Left colon (tissue), 2 donors: ENCODE data around the gene AARS2. TPM values are rescaled to one million over a fixed set of nuclear protein-coding genes. Genes with fewer than 3 reads are reported as not detected.

Source experiments
- ATAC-seq: fragments of 200-7000 bp; cut with Tn5 transposase; one replicate; pipeline ENCODE4 v1.9.1; 2020; ENCODE audit warnings: mild to moderate bottlenecking, moderate library complexity
- DNase-seq, 2 donors: peaks; one replicate each; pipeline ENCODE4 v3.0.0-alpha.2; 2020
- intact Hi-C, 2 donors: fragments of 100-400 bp; cut with DNase I in 1 of 2; cut with micrococcal nuclease in 1 of 2; formaldehyde crosslinking; loops; one replicate each; pipeline versions ENCODE4 v1.11.2 to v1.14.0; 2022; cut with DNase I, micrococcal nuclease
- total RNA-seq, 2 donors: library from RNA; stranded (reverse); fragmentation: NEBNext Ultra II Directional; extraction: Animal tissue kit (Norgen Biotek cat#: 25700); gene quantifications; one replicate each; pipeline ENCODE4 v1.2.1, GENCODE V29; 2021
- donor health status: DM: no; HTN: no; CAD: no.
- donor health status: DM: yes; HTN: yes; CAD: no.

Gene AARS2
- total RNA-seq, 2 donors from 2014 or later, result 8.6 to 12.0 TPM

DNA sequence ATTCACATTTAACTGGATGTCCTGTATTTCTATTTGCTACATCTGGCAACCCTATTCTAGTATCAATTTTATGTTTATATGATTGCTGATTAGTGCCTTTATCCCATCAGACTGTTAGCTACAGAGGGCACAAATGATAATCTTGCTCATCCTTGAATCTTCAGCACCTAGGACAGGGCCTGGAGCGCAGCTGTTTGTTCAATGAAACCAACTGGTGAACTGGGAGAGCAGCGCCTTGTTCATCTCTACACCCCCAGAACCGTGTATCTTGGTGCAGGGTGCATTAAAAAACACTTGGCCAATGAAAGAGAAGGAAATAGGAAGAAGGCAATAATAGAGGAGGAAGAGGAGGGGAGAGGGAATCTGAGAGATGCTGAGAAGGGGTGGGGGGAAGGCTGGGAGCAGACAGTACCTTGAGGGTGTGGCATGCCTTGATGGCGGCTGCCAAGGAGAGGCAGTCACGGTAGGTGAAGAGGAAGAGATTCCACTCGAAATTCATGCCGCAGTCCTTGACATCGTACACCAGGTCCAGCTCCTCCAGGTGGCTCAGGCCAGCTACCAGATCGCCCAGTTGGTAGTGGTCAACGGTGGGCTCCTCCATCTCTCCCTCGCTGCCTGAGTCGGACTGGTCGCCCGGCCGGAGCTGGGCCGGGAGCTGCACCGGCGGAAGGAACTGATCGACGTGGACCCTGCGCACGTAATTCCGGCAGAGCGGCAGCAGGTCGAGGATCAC lies 27.4 kb downstream of the AARS2 start:
- DNase-seq (no peak), ATAC-seq (no peak)
- intact Hi-C loops, result no loop called here

DNA sequence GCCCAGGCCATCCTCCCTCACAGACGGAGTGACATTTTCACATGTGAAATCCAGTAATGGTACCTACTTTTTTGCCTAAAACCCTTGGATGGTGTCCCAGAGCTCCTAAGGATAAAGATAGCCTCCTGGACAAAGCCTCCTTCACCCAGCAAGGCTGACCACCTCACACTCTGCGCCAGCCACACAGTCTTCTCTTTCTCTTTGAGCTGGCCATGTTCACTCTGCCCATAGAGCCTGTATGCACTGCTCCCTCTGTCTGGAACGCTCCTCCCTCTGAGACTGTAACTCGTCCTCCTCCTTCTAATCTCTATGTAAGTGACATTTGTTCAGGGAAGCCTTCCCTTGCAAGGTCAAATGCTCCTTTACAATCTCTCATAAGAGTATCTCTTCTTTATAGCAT lies 28.3 kb downstream of the AARS2 start:
- intact Hi-C loops, result no loop called here
- ATAC-seq, result no peak
- DNase-seq, result no peak

GRCh38 chr6:44284121-44284520 lies 29.0 kb downstream of the AARS2 start:
- DNase-seq (no peak), ATAC-seq (no peak)
- intact Hi-C loops, result no loop called here

DNA sequence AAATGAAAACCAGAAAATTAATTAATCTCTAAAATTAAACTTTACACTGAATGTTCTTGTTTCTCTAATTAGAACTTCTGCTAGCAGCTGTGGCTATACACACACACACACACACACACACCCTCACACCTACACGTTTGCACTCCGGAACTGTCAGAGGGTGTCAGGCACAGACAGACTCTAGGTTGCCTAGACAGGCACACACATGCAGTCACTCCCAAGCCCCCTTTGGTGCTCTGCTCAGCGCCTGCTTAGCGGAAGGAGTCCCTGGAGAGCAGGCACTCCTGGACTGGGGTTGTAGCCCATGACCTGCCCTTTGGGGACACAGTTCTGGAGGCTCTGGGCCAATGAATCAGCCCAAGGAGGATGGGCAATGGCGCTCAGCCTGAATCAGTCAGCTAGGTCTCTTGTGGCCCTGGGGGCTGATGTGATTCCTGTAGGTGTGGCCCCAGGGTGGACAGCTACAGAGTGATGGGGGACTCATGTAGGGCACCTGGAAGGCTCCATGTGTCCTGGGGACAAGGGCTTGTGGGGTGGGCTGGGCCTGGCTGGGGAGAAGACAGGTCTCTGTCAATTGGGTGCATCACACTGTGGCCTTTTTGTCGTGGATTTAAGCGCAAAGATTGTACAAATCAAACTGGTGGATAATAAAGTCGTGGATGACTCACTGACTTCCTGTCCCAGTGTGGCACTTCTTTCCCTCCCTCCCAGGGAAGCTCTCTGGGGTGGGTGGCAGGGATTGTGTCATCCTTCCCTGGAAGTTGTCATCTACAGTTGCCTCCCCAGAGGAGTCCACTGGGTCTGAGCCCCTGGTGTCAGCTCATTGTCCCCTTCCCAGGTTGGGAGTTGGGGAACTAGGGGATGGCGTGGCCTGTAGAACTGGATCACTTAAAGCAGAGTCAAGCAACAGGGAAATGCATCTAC lies 34.1 kb downstream of the AARS2 start:
- intact Hi-C loops, result no loop called here
- no peak for ATAC-seq
- DNase-seq, result no peak

DNA sequence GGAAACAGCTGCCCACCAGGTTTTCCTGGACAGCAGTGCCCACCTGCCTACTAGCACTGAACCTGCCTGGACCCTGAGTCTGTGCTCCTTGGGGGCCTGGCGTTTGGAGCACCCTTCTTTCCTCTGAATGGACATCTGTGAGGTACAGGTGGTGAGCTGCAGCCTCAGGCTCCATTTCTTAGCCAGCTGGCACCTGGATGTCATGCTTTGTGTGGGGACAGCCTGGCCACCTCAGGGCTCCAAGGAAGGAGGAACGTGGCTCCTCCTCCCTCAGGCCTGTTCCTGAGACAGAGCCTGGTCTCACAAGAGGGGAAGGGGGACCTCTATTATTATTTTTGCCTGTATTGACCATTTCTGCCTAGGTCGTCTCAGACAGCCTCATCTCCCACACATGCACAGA lies 34.8 kb downstream of the AARS2 start:
- DNase-seq (no peak), ATAC-seq (no peak)
- intact Hi-C loops, result no loop called here

- ATAC-seq, result no peak
- intact Hi-C loops, result no loop called here
Observed at GRCh38 chr6:44277763-44278162, 35.4 kb downstream of the AARS2 start.

DNA sequence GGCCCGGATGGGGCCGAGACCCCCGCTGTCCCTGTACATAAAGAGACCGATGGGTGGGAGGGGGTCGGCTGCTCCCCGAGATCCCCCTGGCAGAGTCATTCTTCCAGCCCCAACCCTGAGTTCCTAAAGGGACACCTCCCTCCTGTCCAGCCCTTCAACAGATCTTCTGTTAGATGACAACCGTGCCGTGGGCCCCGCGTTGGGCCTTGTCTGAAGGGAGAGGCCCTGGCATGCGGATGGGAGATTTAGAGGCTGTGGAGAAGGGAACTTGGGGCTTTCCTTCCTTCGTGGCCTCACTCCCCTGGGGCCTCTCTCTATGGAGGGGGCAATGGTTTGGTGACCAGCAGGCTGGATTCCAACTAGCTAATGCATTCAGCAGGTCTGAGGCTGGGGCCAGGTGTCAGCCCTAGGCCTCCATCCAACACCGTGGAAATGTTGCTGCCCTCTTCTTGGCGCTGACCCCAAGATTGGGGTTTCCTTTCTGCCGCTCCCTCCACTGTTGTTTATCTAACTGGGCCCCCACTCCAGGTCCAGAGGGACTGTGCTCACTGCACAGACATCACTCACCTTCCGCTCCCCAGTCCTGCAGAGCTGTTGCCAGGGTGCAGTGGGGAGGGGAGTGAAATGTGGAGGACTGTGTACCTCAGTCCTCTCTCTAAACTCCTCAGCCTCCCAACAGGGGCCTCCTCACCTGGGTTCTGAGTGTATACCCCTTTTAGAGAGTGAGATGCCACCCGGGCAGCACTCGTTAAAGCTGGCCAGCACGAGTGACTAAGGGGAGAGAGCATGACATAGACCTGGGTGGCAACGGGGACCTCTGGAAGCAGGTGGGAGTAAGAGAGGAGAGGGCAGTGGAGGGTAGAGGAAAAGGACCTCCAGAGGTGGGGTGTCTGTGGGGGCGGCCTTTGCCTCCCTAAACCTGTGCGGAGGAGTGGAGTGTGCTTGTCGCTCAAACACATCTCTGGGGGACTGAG lies 36.2 kb downstream of the AARS2 start:
- DNase-seq, result no peak
- no peak for ATAC-seq
- intact Hi-C loops, result no loop called here

More at GRCh38 chr6:44277763-44278162, 35.4 kb downstream of the AARS2 start:
- no peak for DNase-seq

GRCh38 chr6:44275749-44276648 lies 37.1 kb downstream of the AARS2 start:
- intact Hi-C loops, result no loop called here
- peak; percentile 82 for ATAC-seq
- DNase-seq, result peak in 1 of 2 donors; percentile 40

DNA sequence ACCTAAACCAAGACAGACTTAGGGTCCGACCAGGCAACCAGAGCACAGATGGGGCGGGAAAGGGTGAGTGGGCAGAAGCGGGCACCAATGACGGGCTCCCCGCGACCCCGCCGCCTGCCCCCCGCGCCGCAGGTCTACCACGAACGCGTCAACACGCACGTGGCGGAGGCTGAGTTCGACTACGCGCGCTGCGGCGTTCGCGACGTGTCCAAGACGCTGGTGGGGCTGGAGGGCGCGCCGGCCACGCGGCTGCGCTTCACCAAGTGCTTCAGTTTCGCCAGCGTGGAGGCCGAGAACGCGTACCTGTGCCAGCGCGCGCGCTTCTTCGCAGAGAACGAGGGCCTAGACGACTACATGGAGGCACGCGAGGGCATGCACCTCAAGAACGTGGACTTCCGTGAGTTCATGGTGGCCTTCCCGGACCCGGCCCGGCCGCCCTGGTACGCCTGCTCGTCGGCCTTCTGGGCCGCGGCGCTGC lies 37.8 kb downstream of the AARS2 start:
- no peak for ATAC-seq
- DNase-seq, result no peak
- intact Hi-C loops, result no loop called here

DNA sequence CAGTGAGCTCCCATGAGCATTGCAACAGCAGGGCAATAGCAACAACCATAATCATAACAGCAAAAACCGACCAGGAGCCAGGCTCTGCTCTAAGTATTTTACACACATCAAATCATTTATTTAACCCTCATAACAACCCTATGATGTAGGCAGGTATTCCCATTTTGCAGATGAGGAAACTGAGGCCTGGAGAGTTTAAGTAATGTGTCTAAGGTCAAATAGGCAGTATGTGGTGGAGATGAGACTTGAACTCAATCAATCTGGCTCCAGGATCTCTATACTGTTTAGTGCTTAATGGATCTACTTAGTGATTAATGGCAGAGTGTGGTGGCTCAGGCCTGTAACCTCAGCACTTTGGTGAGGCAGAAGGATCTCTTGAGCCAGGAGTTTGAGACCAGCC lies 39.5 kb downstream of the AARS2 start:
- ATAC-seq (no peak), DNase-seq (no peak)
- intact Hi-C loops, result no loop called here

GRCh38 chr6:44272999-44273566 lies 40.1 kb downstream of the AARS2 start:
- ATAC-seq, result no peak
- DNase-seq, result no peak
- intact Hi-C loops, result no loop called here

GRCh38 chr6:44272529-44272928 lies 40.6 kb downstream of the AARS2 start:
- intact Hi-C loops, result no loop called here
- no peak for DNase-seq
- ATAC-seq, result no peak

DNA sequence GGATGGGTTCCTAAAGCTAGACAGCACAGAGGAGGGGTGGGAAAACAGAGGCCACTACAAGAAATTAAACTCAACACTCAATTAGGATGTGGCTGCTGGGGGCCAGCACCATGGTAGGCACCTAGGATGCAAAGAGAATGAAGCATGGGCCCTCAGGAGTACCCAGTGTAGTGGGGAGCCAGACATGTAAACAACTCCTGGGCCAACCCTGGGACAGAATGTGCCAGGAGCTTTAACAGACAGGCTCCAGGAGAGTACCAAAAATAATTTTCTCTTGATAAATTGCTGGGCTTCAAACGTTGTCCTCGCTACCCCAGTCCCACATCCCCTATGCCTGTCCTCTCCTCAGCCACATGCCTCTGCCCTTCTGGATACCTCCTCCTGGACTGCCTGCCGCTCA lies 41.2 kb downstream of the AARS2 start:
- intact Hi-C loops, result no loop called here
- DNase-seq, result no peak
- no peak for ATAC-seq

- DNase-seq (no peak), ATAC-seq (no peak)
- intact Hi-C loops, result no loop called here
Observed at GRCh38 chr6:44271406-44271723, 41.8 kb downstream of the AARS2 start.

GRCh38 chr6:44270526-44271405 lies 42.4 kb downstream of the AARS2 start:
- intact Hi-C loops, result no loop called here
- DNase-seq, result no peak
- no peak for ATAC-seq

DNA sequence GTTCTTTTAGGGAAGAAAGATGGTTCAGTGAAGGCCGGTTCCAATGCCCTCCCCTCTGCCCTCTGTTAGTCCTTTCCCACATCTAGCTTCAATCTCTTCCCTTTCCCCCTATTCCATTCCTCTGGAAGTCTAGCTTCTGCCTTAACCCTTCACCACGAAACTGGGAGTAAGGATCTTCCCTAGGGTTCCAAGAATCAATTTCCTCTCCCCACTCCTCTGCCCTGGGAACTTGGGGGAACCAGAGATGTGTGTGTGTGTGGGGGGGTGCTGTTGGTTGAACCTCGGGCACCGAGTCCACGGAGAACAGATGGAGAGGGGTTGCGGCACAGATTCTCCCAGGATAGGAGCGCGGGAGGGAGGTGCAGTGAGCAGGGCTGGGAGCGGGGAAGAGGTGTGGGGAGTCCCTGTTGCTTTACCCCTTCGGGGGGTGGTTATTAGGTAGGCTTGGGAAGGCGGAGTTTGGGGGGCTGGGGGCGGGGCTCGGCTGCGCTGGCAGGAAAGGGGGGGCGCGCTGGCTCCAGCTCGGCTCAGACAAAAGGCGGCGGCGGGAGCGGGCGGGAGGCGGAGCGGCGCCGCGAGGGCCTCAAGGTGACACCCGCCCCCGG lies 43.1 kb downstream of the AARS2 start, which contains the start of gene TMEM151B:
Gene TMEM151B, plus strand, starts transcription at position 530 of the 605 bp plus-strand sequence. CDS start 293 bp downstream, outside the sequence.
- ATAC-seq, result no peak
- DNase-seq, result no peak
- intact Hi-C loops, result loop anchor here in 1 of 2 donors (5.0 kb wide), 1 partner anchor 67 kb away; no protein-coding TSS in a partner anchor
